Endothelial cell of umbilical vein (primary cell): ENCODE measurements around the gene HDAC10. TPM values are rescaled to one million over a fixed set of nuclear protein-coding genes. Genes with fewer than 3 reads are reported as not detected.

Experiments used
- BruUV-seq: library from RNA; stranded (reverse); fragments of 400-500 nt; replicated peaks from 2 replicates; lab custom pipeline; 2021; lab: Mats Ljungman, UMichigan
- CTCF ChIA-PET: fragments of 300-600, 350-600 bp; sonication (Branson Sonifier 250); formaldehyde crosslinking; loops from one replicate; lab custom pipeline; 2021; ENCODE audit warnings: antibody characterized with exemption, inconsistent platforms; lab: Charles Lee
- POLR2A ChIA-PET: fragments of 300-600, 350-600 bp; sonication (Branson Sonifier 250); formaldehyde crosslinking; loops from one replicate; lab custom pipeline; 2021; ENCODE audit warnings: antibody characterized with exemption, inconsistent platforms; lab: Charles Lee
- DNase-seq: peaks from one replicate; pipeline ENCODE4 v3.0.0-alpha.2; 2011; ENCODE audit warnings: low read depth, low spot score
- FAIRE-seq: peaks from 2 replicates; lab custom pipeline; 2011; peaks lifted over from hg19 to GRCh38; lab: Jason Lieb, UNC
- H2AFZ ChIP-seq: 2 replicates; pipeline ENCODE4 v1.6.0; 2012; ENCODE audit warnings: low read depth, low read length, control low read depth, inconsistent platforms
- H3K27ac ChIP-seq: 2 replicates; pipeline ENCODE4 v1.5.1; 2011; ENCODE audit warnings: low read depth, mild to moderate bottlenecking, control low read depth, low read length, moderate library complexity; ENCODE audit not compliant: insufficient read depth
- H3K27me3 ChIP-seq, 2 experiments: 2 replicates each; pipeline versions ENCODE4 v1.6.0 to v1.6.1; 2011; ENCODE audit warnings: low read length in 2 of 2, mixed read lengths in 1 of 2; ENCODE audit not compliant: control insufficient read depth in 2 of 2, insufficient read depth in 2 of 2
- H3K36me3 ChIP-seq, 2 experiments: 2 replicates in 1 of 2; 3 replicates in 1 of 2; pipeline ENCODE4 v1.5.1; 2011; ENCODE audit warnings: low read length in 2 of 2, mild to moderate bottlenecking in 1 of 2, moderate library complexity in 1 of 2; ENCODE audit not compliant: control insufficient read depth in 2 of 2, insufficient read depth in 2 of 2; ENCODE audit errors: extremely low read depth in 1 of 2
- H3K4me1 ChIP-seq: 3 replicates; pipeline ENCODE4 v1.5.1; 2011; ENCODE audit warnings: mild to moderate bottlenecking, low read length; ENCODE audit not compliant: control insufficient read depth, insufficient read depth; ENCODE audit errors: extremely low read depth
- H3K4me2 ChIP-seq: 2 replicates; pipeline ENCODE4 v1.6.1; 2011; ENCODE audit warnings: low read length, control low read depth, mixed read lengths; ENCODE audit not compliant: insufficient read depth
- H3K4me3 ChIP-seq, 3 experiments: fragments of 200-600 bp in 1 of 3; sonication (generic), shearing (Covaris generic) in 1 of 3; replicated peaks in 1 of 3; 2 replicates each; pipeline ENCODE4 v1.5.1; 2011 to 2016; ENCODE audit warnings: control low read depth in 3 of 3, low read length in 3 of 3, mild to moderate bottlenecking in 2 of 3, inconsistent platforms in 1 of 3, low read depth in 1 of 3, moderate library complexity in 1 of 3; ENCODE audit not compliant: insufficient read depth in 1 of 3
- H3K79me2 ChIP-seq: 2 replicates; pipeline ENCODE4 v1.6.0; 2012; ENCODE audit warnings: low read length, inconsistent platforms; ENCODE audit not compliant: control insufficient read depth, insufficient read depth
- H3K9ac ChIP-seq: replicated peaks from 2 replicates; pipeline ENCODE3; 2011; ENCODE audit warnings: low read length, control low read depth; ENCODE audit not compliant: insufficient read depth; ENCODE audit errors: extremely low read depth
- H3K9me1 ChIP-seq: replicated peaks from 3 replicates; pipeline ENCODE4 v1.6.0; 2011; ENCODE audit warnings: mild to moderate bottlenecking, low read length; ENCODE audit not compliant: control insufficient read depth, insufficient read depth; ENCODE audit errors: extremely low read depth
- H3K9me3 ChIP-seq: replicated peaks from 2 replicates; pipeline ENCODE4 v1.5.1; 2012; ENCODE audit warnings: low read length, inconsistent platforms; ENCODE audit not compliant: control insufficient read depth, insufficient read depth
- H4K20me1 ChIP-seq: replicated peaks from 2 replicates; pipeline ENCODE3; 2011; ENCODE audit warnings: mild to moderate bottlenecking, low read length; ENCODE audit not compliant: control insufficient read depth, insufficient read depth; ENCODE audit errors: extremely low read depth
- EZH2 ChIP-seq: IDR thresholded peaks from 2 replicates; pipeline ENCODE4 v1.6.1; 2012; ENCODE audit warnings: borderline replicate concordance, low read depth, mild to moderate bottlenecking, moderate library complexity, low read length, inconsistent platforms; ENCODE audit not compliant: severe bottlenecking
- FOS ChIP-seq: IDR thresholded peaks from 2 replicates; pipeline ENCODE4 v1.6.1; 2011; ENCODE audit warnings: mild to moderate bottlenecking, low read length, moderate library complexity, borderline replicate concordance; ENCODE audit not compliant: insufficient read depth
- GATA2 ChIP-seq: IDR thresholded peaks from 2 replicates; pipeline ENCODE4 v1.7.0; 2011; ENCODE audit warnings: low read depth, mild to moderate bottlenecking, moderate library complexity, mixed read lengths, low read length; ENCODE audit not compliant: insufficient read length, insufficient read depth
- JUN ChIP-seq: IDR thresholded peaks from 2 replicates; pipeline ENCODE4 v1.6.1; 2011; ENCODE audit warnings: borderline replicate concordance, low read depth; ENCODE audit not compliant: insufficient read length, insufficient read depth
- MYC ChIP-seq: IDR thresholded peaks from one replicate; pipeline ENCODE4 v1.6.1; 2011; ENCODE audit warnings: mild to moderate bottlenecking, low read depth, low read length
- POLR2A ChIP-seq: IDR thresholded peaks from 2 replicates; pipeline ENCODE4 v1.6.1; 2012; ENCODE audit warnings: low read depth, mild to moderate bottlenecking, control low read depth, low read length
- POLR2AphosphoS5 ChIP-seq: IDR thresholded peaks from 2 replicates; pipeline ENCODE4 v1.6.1; 2012; ENCODE audit warnings: low read depth, mild to moderate bottlenecking, control low read depth, low read length, moderate library complexity; ENCODE audit not compliant: insufficient read depth
- dilution Hi-C: fragments of 300-500 bp; cut with MboI; formaldehyde crosslinking; loops from one replicate; pipeline ENCODE4 v1.15.0; 2019; ENCODE audit warnings: low sequenced_read_pairs; ENCODE audit not compliant: extremely low pct_ligation_motif_present
- intact Hi-C: fragments of 100-400 bp; cut with micrococcal nuclease; formaldehyde crosslinking; loops from one replicate; pipeline ENCODE4 v1.10.0; 2022
- polyA plus RNA-seq, 4 experiments: library from polyadenylated mRNA; depleted of rRNA in 3 of 4; stranded (reverse) in 3 of 4; unstranded in 1 of 4; fragments of >200 nt; gene quantifications; 2 replicates each; pipeline versions ENCODE4 v1.2.1 to v1.2.3, GENCODE V29; 2011 to 2012; ENCODE audit warnings: missing spikeins in 1 of 4
- total RNA-seq: library from RNA; stranded (reverse); gene quantifications from 2 replicates; pipeline ENCODE4 v1.2.3, GENCODE V29; 2021
- TF ChIP-seq, protein P1 (sequence below): IDR thresholded peaks from 2 replicates; pipeline ENCODE4 v1.6.1; 2011; ENCODE audit not compliant: insufficient read depth, insufficient read length
- TF ChIP-seq, protein P2 (sequence below), 2 donors: IDR thresholded peaks; 1 replicate in 1 of 2; 2 replicates in 1 of 2; pipeline ENCODE4 v1.5.1; 2011; ENCODE audit warnings: low read length in 2 of 2, mild to moderate bottlenecking in 2 of 2, moderate library complexity in 2 of 2, control low read depth in 1 of 2, inconsistent platforms in 1 of 2, low read depth in 1 of 2; ENCODE audit not compliant: insufficient read depth in 1 of 2; ENCODE audit errors: extremely low read depth in 1 of 2

HDAC10 gene
- total and polyA plus RNA-seq, 2 donors (not counting 3 experiments of a cell fraction or from before 2014, with no cell fraction given) = 32.6 to 47.0 TPM

GRCh38 chr22:50238755-50239154 is 12.3 kb downstream of the HDAC10 start:
- Histone ChIP-seq H3K9ac (no peak overlapping the region), H3K27ac (no peak overlapping the region), H2AFZ (no peak overlapping the region), H3K9me1 (no peaks in the 10 kb centered on the region), H3K79me2 (peaks cover 51% of the 10 kb centered on the region), H3K4me3 (no peak overlapping the region), H3K27me3 (no peaks in the 10 kb centered on the region), H3K4me1 (peaks cover 15% of the 10 kb centered on the region), H3K36me3 (peaks cover 0 to 10% of the 10 kb centered on the region in 2 experiments), H4K20me1 (no peaks in the 10 kb centered on the region), H3K4me2 (no peak overlapping the region), H3K9me3 (no peaks in the 10 kb centered on the region)
- FAIRE-seq (no peak), DNase-seq (no peak)
- no TSS peak for BruUV-seq
- ChIA-PET POLR2A (no interaction called here), CTCF (no interaction called here)
- TF ChIP-seq EZH2 = no peak
- no peak for TF ChIP-seq POLR2AphosphoS5
- no peak for TF ChIP-seq POLR2A
- TF ChIP-seq, protein P1, sequence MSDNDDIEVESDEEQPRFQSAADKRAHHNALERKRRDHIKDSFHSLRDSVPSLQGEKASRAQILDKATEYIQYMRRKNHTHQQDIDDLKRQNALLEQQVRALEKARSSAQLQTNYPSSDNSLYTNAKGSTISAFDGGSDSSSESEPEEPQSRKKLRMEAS = no peak
- TF ChIP-seq, protein P2, sequence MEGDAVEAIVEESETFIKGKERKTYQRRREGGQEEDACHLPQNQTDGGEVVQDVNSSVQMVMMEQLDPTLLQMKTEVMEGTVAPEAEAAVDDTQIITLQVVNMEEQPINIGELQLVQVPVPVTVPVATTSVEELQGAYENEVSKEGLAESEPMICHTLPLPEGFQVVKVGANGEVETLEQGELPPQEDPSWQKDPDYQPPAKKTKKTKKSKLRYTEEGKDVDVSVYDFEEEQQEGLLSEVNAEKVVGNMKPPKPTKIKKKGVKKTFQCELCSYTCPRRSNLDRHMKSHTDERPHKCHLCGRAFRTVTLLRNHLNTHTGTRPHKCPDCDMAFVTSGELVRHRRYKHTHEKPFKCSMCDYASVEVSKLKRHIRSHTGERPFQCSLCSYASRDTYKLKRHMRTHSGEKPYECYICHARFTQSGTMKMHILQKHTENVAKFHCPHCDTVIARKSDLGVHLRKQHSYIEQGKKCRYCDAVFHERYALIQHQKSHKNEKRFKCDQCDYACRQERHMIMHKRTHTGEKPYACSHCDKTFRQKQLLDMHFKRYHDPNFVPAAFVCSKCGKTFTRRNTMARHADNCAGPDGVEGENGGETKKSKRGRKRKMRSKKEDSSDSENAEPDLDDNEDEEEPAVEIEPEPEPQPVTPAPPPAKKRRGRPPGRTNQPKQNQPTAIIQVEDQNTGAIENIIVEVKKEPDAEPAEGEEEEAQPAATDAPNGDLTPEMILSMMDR (IDR thresholded peaks at IDR 0.05; ENCODE audit: extremely low read depth in 1 of 2, insufficient read depth in 1 of 2, low read depth in 1 of 2, low read length in 2 of 2) = no peak
- TF ChIP-seq MYC = no peak
- no peak for TF ChIP-seq JUN
- no peak for TF ChIP-seq GATA2
- TF ChIP-seq FOS = no peak
- dilution Hi-C loops (no loop called here), intact Hi-C loops (no loop called here)
